Activated CD8-positive, alpha-beta memory T cell treated with anti-CD3 and anti-CD28 coated beads, Interleukin-2, amount 50 U/mL, for 48 hours (primary cell): ENCODE results near the gene NID1.
"Not testable (repeated sequence)": the region's sequence is repeated elsewhere in the genome, so short reads cannot be mapped to it uniquely, and the experiment has no call there.

Experiments
- DNase-seq: peaks from one replicate; pipeline ENCODE4 v3.0.0-alpha.2; 2020

NID1 gene

GRCh38 chr1:235933017-235933765 is 131.7 kb downstream of the NID1 start:
- no peak for DNase-seq

GRCh38 chr1:235932090-235932510 is 132.8 kb downstream of the NID1 start:
- no peak for DNase-seq

GRCh38 chr1:235931171-235931738 is 133.6 kb downstream of the NID1 start:
- no peak for DNase-seq

- DNase-seq = no peak
Measured at GRCh38 chr1:235930543-235930942, 134.3 kb downstream of the NID1 start.

GRCh38 chr1:235929216-235929615 is 135.7 kb downstream of the NID1 start:
- DNase-seq = no peak

- DNase-seq = no peak
Measured at GRCh38 chr1:235928197-235928596, 136.7 kb downstream of the NID1 start.

GRCh38 chr1:235927551-235927950 is 137.3 kb downstream of the NID1 start:
- DNase-seq = not testable (repeated sequence)
